Stimulated activated CD4-positive, alpha-beta T cell treated with anti-CD3 and anti-CD28 coated beads, Interleukin-1b, Interleukin-23, amount 100 ng/mL, for 48 hours (primary cell): Measurements from ENCODE around the gene SLC2A3.
"Not testable (repeated sequence)": the region's sequence is repeated elsewhere in the genome, so short reads cannot be mapped to it uniquely, and the experiment has no call there.

Experiments used
- DNase-seq: peaks from one replicate; pipeline ENCODE4 v3.0.0-alpha.2; 2020

Gene SLC2A3

DNA sequence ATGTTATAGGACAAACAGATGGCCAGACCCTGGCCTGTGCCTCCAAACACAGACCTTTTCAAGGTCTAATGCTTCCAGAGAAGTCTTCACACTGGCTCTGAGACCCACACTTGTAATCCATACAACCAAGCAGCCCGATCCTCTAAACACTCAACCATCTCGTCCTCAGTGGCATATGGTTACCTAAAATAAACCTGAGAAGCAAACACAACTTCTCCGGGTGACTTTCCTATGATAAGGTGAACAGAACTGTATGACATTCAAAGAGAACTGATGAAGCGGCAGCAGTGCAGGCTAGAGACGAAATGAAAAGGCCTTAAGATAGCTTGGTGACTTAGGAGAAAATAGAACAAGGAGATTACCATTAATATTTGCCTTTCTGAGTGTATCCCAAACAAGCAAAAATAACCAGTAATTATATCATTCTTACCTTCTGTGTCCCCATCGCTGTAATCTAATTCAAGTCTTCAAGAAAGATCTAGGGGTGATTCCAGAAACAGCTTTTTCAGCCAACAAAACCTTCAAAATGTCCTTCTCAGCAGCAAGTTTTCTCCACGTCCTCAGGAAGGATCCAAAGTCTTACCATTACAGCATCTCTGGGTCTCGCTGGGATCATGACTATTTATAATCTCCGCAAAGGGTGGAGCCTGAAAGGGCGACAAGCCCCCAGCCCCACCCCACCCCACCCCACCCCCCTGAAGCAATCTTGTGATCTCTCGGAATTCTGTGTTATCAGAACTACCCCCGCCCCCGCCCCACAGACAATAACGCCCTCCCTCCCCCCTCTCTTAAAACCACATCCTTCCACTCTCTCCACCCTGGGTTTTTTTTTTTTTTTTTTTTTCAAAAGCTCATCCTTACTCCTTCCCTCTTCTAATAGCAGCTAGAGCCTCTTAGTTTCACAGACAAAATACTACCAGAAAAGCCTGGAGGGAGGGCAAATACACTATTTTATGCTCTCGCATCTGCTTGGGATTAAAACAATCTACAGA, at the start of gene SLC2A3:
Gene SLC2A3 (minus strand): TSS at position 598 of the 992 bp plus-strand sequence. CDS start 153 bp downstream, at position 445.
- DNase-seq, result peak; percentile 85

GRCh38 chr12:7984900-7985299, 48.9 kb upstream of the SLC2A3 start:
- no peak for DNase-seq

GRCh38 chr12:7983460-7983859, 47.5 kb upstream of the SLC2A3 start:
- not testable (repeated sequence) for DNase-seq

DNA sequence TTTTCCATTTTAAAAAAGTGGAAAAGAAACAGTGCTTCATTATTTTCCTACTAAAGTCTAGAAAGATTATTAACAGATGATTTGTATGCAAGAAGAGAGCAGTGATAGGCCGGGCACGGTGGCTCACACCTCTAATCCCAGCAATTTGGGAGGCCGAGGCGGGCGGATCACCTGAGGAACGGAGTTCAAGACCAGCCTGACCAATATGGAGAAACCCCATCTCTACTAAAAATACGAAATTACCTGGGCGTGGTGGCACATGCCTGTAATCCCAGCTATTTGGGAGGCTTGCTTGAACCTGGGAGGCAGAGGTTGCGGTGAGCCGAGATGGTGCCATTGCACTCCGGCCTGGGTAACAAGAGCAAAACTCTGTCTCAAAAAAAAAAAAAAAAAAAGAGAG, 47.0 kb upstream of the SLC2A3 start:
- not testable (repeated sequence) for DNase-seq

DNA sequence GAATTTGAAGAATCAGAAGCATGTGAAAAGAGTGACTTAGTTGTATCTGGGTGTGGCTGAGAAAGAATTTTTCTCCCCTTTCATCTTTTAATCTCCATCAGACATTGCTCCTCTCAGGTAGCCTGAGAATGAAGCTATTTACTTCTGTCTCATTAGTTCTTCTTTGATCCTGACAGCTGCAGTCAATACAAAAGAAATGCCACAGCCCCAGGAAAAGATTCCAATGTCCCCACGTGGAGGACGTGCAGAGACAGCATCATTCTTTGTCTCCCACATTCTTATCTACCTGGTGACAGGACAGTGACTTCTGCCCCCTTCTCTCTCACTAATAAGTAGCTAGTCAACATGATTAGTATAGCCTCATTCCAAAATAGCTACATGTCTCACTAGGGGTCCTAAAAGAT, 46.3 kb upstream of the SLC2A3 start:
- not testable (repeated sequence) for DNase-seq

DNA sequence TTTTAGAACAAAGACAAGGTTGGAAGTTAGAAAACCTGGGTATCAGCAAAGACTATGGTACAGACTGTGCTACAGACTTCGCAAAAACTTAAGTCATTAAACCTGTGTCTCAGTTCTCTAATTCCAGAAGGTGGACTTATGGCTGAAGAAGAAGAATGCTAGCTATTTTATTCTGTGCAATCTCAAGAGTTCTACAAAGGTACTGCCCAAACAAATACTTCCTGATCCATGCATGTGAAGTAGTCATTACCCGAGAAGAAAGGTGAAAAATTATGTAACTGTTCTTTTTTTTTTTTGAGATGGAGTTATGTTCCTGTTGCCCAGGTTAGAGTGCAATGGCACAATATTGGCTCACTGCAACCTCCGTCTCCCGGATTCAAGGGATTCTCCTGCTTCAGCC, 45.5 kb upstream of the SLC2A3 start:
- no peak for DNase-seq

GRCh38 chr12:7977351-7978124, 41.6 kb upstream of the SLC2A3 start:
- DNase-seq, result not testable (repeated sequence)

- DNase-seq, result no peak
These were observed 37.5 kb upstream of the SLC2A3 start for GRCh38 chr12:7973457-7973825.

- no peak for DNase-seq
These were observed 36.9 kb upstream of the SLC2A3 start for GRCh38 chr12:7972734-7973456.

DNA sequence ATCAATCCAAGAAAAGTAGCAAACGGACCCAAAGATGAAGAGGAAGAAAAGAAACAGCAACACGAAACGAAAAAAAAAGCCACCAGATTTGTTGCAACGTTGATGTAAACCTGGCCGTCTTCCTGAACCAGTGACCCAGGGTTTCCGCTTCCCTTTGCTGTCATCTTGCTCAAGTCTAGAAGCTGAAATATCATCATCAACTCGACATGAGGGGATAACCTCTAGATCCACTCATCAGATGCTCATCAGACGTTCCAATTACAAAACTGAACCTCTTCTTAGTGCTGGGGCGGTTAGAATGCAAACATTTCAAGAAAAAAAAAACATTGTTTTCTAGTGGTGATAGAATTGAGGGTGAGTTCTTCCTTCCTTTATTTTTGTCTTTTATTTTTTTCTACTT, 36.3 kb upstream of the SLC2A3 start:
- not testable (repeated sequence) for DNase-seq

- DNase-seq, result not testable (repeated sequence)
These were observed 35.8 kb upstream of the SLC2A3 start for GRCh38 chr12:7971765-7972164.

- peak; percentile 94 for DNase-seq
These were observed 34.7 kb upstream of the SLC2A3 start for GRCh38 chr12:7970475-7971252.

- DNase-seq, result peak; percentile 60
These were observed 30.6 kb upstream of the SLC2A3 start for GRCh38 chr12:7966563-7966962.

DNA sequence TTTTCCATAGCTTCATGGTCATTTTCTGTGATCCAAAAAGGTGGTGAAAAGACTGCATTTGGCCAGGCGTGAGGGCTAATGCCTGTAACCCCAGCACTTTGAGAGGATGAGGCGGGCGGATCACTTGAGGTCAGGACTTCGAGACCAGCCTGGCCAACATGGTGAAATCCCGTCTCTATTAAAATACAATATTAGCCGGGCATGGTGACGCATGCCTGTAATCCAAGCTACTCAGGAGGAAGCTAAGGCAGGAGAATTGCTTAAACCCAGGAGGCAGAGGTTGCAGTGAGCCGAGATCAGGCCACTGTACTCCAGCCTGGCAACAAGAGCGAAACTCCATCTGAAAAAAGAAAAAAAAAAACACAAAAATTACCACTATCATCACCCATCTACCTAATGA, 28.7 kb upstream of the SLC2A3 start:
- DNase-seq, result not testable (repeated sequence)

DNA sequence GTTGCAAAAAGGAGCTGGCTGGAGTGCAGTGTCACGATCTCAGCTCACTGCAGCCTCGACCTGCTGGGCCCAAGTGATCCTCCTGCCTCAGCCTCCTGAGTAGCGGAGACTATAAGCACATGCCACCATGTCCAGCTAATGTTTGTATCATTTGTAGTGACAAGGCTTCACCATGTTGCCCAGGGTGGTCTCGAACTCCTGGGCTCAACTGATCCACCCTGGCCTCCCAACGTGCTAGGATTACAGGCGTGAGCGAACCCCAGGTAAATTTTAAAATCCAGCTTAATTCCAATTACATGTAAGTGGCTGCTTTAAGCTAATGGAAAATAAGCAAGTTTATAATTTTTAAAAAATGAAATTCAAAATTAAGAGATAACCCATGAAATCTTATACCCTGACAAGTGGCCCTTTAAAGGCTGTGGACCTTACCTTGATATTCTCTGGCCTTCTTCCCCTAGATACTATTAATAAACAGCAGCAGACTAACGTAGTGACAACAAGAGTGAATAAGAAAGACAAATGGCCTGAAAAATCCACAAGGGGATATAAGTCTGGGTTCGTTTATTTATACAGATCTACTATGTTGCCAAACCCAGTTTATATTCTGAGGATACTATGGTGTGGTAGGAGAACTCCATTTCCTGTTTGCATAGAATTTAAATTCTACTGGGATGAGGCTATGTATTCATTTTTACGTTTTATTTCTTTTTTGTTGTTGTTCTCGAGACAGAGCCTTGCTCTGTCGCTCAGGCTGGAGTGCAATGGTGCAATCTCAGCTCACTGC, 25.6 kb upstream of the SLC2A3 start:
- DNase-seq, result no peak

GRCh38 chr12:7959701-7960121, 23.7 kb upstream of the SLC2A3 start:
- DNase-seq, result peak; percentile 46

DNA sequence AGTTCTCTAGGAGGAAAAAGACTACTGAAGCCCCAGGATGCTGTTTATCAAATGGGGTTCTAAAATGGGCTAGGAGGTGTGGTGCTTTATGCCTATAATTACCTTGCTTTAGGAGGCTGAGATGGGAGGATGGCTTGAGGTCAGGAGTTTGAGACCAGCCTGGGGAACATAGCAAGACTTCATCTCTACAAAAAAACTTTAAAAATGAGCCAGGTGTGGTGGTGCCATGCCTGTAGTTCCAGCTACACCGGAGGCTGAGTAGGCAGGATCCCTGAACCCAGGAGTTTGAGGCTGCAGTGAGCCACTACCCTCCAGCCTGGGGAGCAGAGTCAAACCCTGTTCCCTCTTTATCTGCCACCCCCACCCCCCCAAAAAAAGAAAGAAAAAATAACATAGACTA, 23.3 kb upstream of the SLC2A3 start:
- no peak for DNase-seq

DNA sequence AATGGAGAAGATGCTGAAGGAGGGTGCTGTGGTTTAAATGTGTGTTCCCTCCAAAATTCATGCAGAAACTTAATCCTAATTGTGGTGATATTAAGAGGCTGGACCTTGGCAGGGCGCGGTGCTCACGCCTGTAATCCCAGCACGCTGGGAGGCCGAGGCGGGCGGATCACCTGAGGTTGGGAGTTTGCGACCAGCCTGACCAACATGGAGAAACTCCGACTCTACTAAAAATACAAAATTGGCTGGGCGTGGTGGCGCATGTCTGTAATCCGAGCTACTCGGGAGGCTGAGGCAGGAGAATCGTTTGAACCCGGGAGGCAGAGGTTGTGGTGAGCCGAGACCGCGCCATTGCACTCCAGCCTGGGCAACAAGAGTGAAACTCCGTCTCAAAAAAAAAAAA, 18.9 kb upstream of the SLC2A3 start:
- not testable (repeated sequence) for DNase-seq

DNA sequence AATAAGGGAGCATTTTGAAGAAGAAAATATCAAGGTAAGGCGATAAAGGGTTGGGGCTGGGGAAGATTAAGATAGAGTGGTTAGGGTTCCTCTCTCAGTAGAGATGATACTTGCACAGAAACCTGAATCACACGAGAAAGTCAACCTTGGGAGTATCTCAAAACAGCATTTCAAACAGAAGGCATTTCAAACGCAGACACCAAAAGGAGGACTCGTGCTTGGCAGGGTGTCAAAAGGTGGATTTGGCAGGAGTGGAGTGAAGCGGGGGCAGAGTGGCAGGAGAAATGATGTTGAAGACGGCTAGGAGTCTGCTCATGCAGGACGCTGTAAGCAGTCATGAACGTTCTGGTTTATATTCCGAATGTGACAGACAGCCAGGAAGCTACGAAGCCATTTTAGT, 18.4 kb upstream of the SLC2A3 start:
- not testable (repeated sequence) for DNase-seq

DNA sequence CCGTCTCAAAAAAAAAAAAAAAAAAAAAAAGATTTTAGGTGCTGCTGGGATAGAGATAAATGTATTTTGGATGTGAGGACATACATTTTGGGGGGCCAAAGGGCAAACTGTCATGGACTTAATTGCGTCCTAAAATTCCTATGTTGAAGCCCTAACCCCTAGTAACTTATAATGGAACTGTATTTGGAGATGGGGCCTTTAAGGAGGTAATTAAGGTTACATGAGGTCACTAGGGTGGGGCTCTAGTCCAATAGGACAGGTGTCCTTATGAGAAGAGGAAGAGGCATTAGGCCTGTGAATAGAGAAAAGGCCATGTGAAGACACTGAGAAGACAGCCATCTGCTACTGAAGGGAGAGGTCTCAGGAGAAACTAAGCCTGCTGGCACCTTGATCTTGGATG, 17.9 kb upstream of the SLC2A3 start:
- not testable (repeated sequence) for DNase-seq

GRCh38 chr12:7951671-7952070, 15.7 kb upstream of the SLC2A3 start:
- DNase-seq, result no peak
